Lung microvascular endothelial cell (primary cell): Measurements from ENCODE around the gene PRKG1. TPM values are rescaled to one million over a fixed set of nuclear protein-coding genes. Genes with fewer than 3 reads are reported as not detected.
"Not testable (repeated sequence)": the region's sequence is repeated elsewhere in the genome, so short reads cannot be mapped to it uniquely, and the experiment has no call there.

Experiments
- DNase-seq, 2 donors: peaks; one replicate each; pipeline versions ENCODE4 v3.0.0 to v3.0.0-alpha.2; 2010; ENCODE audit warnings: low read depth in 2 of 2
- total RNA-seq: library from RNA; depleted of rRNA; stranded (reverse); fragments of >200 nt; gene quantifications from 2 replicates; pipeline ENCODE4 v1.2.1, GENCODE V29; 2014

PRKG1 gene
- total RNA-seq, 1 donor from 2014 or later, result 3.6 TPM

DNA sequence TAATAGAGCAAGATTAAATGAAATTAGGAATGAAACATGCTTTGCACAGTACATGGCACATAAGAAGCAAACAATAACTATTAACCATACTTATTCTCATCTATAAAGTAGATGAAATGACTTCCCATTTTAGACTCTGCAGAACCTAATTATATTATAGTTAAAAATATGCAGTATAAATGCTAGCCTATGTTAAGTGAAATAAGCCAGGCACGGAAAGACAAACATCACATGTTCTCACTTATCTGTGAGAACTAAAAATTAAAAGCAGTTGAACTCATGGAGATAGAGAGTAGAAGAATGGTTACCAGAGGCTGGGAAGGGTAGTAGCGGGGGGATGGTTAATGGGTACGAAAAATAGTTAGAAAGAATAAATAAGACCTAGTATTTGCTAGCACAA, 247.0 kb downstream of the PRKG1 start:
- no peak for DNase-seq

DNA sequence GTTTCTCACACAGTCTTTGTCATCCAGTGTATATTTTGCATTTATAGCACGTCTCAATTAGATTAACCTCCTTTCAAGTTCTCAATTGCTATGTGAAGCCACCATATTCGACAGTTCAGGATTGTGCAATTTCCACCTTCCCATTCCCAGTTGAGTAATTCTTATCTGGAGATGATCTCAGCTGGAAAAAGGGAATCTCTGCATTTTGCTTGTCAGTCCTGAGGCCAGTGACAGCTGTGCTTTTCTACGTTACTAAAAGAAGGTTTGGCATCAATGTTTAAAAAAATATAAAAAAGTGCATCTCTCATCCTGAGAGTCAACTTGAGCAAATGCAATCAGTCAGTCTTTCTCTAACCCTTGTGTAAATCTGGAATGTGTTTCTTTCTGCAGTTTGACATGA, 247.7 kb downstream of the PRKG1 start:
- DNase-seq, result no peak

DNA sequence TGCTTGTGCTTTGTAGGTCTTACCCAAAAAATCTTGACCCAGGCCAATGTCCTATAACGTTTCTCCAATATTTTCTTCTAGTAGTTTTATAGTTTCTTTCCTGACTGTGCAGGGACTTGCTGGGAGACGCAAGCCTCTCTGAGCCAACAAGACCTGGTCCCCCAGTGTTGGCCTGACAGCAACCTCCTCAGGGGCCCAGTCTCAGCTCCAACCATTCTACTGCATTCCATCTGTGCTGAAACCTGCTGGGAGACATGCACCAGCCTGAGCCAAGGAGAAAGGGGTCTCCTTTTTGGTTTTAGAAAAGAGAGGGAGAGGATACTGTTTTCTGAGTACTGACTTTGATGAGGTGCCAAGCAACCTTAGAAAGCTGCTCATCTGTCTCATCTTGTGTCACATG, 251.4 kb downstream of the PRKG1 start:
- no peak for DNase-seq

- no peak for DNase-seq
These were observed 251.9 kb downstream of the PRKG1 start for GRCh38 chr10:51326174-51326573.

DNA sequence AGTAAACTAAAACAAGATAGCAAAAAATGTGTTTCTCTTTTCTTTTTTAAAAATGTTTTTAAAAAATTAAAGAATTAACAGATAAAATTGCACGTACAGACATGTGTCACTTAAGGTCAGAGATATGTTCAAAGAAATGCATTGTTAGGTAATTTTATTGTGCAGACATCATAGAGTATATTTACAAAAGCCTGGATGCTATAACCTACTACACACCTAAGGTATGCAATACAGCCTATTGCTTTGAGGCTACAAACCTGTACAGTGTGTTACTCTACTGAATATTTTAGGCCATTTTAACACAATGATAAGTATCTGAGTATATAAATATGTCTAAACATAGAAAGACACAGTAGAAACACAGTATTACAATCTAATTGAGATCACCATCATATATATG, 253.1 kb downstream of the PRKG1 start:
- no peak for DNase-seq

GRCh38 chr10:51340366-51340765, 266.1 kb downstream of the PRKG1 start:
- DNase-seq, result no peak

DNA sequence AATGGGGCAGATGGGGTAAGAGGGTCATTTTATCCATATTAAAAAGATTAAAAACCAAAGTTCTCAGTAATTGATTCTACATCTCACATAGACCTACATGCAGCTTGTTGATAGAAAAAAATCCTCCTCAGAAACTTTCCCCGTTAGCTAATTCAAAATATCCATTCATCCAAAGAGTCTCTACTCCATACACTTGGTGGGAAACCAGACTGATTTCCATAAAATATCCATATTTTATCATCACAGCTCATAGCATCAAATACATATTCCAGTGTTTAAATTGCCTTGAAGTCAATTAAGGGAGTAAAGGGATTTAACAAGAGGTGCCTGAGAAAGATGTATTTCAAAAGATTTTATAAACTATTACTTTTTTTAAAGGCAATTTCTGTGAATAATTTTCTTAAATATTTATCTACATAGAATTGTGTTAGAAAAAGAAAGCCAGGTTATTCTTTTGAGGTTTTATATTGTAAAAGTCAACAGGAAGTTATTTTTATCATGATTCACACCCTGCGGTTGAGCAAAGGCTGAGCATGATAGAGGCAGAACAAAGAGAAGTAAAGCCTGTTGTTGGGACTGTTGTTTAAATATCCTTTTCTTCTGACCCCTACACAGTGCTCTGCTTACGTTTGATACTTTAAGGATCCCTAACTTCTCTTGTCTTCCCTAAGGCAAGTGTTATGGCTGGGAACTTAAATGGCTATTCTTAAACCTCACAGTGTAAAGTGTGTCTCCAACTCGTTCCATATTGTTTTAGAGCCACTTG, 266.7 kb downstream of the PRKG1 start:
- peak; percentile 8 to 14 for DNase-seq

DNA sequence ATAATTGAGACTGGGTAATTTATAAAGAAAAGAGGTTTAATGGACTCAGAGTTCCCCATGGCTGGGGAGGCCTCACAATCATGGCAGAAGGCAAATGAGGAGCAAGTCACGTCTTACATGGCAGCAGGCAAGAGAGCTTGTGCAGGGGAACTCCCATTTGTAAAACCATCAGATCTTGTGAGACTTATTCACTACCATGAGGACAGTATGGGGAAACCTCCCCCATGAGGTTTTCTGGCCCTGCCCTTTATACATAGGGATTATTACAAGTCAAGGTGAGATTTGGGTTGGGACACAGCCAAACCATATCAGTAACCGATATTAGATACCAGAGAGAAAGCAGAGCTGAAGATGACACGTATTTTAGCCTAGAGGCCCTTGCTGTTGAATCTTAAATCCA, 267.5 kb downstream of the PRKG1 start:
- DNase-seq, result not testable (repeated sequence)

DNA sequence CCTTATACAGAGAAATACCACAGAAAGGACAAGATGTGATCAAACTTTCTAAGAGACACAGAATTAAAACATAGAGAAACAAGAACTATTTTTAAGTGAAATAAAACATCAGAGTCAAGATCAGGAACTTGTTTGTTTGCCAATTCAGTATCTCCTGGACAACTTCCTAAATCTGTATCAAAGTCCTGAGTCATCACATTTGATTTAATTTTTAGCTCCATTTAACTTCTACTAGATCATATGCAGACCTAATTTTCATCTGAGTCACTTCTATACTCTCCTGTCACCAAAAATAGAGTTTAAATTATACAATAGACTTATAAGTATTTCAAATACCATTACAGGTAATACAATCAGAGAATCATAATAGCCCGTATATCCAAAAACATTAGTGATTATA, 268.1 kb downstream of the PRKG1 start:
- no peak for DNase-seq

DNA sequence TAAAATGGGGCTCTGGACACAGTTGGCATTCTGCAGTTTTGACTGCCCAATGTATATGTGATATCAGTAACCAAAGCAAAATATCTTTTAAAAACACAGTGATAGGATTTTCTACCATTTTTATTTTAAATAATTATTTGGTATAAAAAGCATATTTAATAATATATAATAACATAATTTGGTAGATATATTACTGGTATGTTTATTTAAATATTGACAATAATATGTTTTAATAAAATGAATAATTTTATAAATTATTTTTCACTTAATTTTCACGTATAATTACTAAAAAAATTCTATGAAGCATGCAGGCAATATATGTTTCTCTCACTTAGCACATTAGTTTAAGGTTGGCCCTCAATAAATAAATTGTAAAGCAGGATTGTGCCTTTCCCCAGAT, 269.1 kb downstream of the PRKG1 start:
- no peak for DNase-seq

DNA sequence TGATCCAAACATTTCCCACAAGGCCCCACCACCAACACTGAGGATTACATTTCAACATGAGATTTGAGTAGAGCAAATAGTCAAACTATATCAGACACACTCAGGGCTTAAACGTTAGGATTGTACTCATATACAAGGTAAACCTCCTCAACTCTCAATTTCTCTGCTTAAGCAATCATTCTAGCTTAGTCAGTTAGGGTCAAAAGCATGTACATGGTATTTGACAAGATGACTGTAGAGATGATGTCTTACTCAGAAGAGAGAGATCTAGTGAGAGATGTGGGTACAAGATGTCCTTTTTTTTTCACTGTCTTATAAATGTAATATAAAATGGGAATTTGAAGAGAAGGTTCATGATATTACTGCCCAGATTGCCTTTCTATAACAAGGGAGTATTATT, 270.1 kb downstream of the PRKG1 start:
- DNase-seq, result no peak

DNA sequence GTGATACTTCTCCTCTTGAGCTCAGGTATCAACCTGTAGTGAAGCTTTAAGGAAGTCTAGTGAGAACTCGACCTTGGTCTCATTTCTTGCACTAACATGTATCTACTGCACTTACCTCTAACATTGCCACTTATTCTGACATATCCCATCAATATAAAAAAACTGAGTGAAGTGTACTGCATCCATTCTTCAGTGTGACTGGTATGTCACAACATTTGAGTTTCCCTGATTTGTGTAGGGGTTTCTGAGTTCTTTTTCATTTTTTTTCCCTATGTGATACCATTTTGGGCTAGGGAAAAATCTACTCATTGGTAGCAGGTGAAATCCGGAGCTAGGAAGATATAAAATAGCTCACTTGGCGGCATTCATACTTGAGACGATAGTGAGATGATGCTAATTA, 274.3 kb downstream of the PRKG1 start:
- no peak for DNase-seq

GRCh38 chr10:51357170-51357569, 282.9 kb downstream of the PRKG1 start:
- DNase-seq, result no peak

GRCh38 chr10:51358227-51358626, 283.9 kb downstream of the PRKG1 start:
- DNase-seq, result no peak

DNA sequence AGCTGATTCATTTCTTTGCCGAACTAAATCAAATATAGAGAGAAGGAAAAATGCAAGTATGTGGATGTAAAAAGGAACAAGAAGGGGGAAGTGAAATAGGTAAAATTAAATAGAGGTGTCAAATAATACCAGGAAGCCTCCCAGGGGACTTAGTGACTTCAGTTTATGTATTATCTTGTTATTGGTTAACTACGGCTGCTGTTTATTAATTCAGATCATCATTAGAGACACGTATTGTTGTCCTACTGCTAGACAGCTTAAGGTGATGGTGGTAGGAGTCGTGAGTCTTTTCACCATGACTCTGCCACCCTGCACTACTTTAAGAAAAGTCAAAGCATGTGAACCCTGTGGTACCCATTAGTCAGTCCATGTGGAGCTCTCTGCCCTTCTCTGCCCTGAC, 289.1 kb downstream of the PRKG1 start:
- no peak for DNase-seq

DNA sequence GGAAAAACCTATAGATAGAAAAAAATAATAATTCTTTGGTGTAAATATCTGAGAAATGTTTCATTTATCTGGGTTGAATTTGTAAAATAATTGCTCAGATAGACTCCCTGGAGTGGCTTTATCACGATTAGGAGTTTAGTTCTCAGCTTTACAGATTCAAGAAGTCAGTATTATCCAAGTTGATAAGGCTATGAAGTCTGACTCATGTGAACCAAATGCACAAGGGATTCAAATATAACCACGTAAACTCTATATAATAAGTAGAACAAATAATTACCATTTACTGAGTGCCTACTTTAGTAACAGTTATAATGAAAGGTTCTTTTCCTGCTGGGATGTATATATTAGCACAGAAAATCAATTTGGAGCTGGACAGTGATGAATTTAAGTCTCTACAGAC, 290.4 kb downstream of the PRKG1 start:
- no peak for DNase-seq

DNA sequence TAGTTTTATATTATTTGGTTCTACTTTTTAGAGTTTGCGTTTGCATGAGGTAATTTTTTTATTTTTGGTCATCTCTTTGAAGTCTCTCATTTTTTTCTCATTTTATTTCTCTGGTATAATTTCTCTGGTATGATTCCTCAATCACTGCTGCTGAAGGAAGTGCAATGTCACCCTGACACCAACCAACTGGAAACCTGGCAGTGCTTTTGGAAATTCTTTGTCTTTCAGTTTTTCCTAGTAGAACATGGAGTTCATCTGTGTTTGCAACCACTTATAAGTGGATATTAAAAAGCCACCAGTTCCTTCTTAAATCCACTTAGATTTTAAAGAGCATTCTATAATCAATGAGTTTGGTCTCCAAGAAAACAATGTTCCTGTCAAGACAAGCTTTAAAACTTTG, 291.8 kb downstream of the PRKG1 start:
- peak in 1 of 2 donors; percentile 70 for DNase-seq

GRCh38 chr10:51367127-51367526, 292.8 kb downstream of the PRKG1 start:
- no peak for DNase-seq

GRCh38 chr10:51367694-51368093, 293.4 kb downstream of the PRKG1 start:
- no peak for DNase-seq

DNA sequence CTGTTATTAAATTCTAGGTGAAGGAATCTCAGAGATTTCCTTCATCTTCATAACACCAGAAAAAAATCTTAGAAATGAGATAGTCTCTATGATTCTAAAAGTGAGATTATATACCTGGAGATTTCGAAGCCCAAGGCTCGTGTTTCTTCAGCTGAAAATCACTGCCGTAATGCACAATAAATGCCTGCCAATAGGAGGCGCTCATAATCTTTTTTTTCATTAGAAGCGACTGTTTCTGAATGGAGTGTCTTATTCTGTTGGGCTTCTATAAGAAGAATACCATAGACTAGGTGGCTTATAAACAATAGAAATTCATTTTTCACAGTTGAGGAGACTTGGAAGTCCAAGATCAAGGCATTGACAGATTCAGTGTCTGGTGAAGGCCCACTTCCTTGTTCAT, 294.7 kb downstream of the PRKG1 start:
- no peak for DNase-seq

GRCh38 chr10:51369903-51370302, 295.6 kb downstream of the PRKG1 start:
- DNase-seq, result no peak

GRCh38 chr10:51371743-51372142, 297.5 kb downstream of the PRKG1 start:
- DNase-seq, result no peak

GRCh38 chr10:51375790-51376189, 301.5 kb downstream of the PRKG1 start:
- no peak for DNase-seq
